HG03565 (cell line): ENCODE results near the gene MAP3K10.

Experiments used
- ATAC-seq: cut with Tn5 transposase; IDR thresholded peaks from one replicate; pipeline ENCODE4 v1.9.1; 2021; ENCODE audit warnings: mild to moderate bottlenecking, moderate library complexity; ENCODE audit not compliant: unreplicated experiment

MAP3K10 gene

DNA sequence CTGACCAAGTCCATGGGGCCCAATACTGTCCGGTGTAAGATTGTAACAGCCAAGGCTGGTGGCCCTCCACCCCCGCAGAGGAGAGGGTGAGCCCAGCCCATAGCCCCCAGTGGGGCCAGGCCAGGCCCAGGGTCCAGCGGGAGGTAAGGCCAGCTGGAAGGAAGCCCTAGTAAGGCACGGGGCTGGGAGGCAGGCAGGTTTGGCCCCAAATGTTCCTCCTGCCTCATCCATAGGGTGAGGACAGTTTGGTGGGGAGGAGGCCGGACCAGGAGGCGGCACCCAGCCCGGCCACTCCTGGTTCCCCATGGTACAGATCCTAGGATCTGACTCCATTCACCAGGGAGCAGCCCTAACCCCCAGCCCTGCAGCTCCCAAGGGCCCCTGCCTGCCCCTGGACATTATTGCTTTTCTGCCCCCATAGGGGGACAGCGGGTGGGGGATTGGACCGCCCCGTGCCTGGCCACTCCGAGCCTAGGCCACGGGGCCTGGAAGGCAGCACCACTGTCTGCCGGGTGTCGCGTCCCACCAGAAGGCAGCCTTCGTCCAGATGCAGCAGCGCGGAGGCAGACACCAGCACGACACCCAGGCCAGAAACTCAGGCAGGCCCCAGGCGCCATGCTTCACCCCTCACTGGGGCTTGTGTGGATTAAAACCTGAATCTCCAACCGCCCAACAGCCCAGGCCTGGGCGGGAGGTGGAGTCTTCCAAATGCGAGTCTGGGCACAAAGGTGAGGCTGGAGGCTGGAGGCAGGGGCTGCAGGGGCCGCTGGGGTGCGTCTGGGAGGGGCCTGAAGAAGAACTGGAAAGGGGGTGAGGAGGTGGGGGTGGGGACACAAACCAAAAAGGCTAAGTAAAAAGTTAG is 42.0 kb downstream of the MAP3K10 start:
- no peak for ATAC-seq

DNA sequence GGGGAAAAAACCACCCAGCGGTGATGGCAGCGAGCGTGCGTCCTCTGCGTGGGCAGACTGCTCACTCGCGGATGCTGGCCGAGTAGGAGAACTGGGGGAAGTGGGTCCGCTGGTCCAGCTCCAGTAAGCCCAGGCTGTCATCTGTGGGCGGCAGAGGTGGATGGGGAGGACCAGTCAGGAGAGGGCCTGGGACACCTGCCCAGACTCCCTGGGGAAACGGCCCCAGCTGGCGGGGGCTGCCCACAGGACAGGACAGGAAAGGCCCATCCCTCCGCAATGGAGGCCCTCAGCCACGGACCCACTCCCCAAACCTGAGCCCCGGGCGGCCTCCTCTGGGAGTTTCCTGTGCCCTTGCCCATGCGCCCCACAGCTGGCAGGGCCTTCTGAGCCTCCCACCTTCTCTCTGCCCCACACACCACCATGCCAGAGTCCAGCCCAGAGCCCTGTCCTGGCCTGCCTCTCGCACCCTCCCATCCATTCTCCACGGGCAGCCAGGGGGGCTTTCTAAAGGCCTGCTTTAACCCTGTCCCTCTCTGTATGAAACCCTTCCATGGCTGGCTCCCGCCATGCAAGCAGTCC is 42.7 kb downstream of the MAP3K10 start:
- ATAC-seq: no peak

DNA sequence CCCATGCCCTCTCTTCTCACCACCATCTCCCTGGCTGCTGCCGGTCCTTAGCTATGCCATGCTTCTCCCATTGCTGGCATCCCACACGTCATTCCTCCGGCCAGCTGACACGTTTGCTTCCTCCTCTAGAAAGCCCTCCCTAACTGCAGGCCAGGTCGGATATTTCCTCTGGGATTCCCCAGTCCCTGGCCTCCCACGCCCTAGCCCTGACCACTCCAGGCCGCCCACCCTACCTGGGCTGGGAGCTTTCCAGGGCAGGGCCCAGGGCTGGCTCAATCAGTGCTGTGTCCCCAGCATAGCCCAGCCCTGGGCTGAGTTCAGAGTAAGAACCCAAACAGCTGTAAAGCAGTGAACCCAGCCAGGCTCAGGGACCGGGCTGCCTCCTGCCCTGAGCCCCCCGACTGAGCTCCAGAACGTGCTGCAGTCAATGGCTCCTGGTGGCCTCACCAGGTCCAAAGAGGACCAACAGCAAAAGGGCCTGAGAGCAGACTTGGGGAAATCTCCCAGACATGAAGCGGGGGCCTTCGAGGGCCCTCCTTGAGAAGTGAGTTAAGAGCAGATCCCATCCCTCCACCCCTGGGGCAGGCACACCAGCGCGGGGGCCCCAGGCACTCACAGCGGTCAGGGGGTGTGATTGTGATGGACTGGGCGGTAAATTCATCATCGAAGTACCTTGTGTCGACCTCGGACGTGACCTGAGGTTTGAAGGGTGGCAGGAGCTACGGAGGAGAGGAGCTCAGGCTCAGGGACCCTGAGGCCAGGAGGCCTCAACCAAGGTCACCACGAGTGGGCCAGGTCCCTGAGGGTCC is 43.4 kb downstream of the MAP3K10 start:
- no peak for ATAC-seq

DNA sequence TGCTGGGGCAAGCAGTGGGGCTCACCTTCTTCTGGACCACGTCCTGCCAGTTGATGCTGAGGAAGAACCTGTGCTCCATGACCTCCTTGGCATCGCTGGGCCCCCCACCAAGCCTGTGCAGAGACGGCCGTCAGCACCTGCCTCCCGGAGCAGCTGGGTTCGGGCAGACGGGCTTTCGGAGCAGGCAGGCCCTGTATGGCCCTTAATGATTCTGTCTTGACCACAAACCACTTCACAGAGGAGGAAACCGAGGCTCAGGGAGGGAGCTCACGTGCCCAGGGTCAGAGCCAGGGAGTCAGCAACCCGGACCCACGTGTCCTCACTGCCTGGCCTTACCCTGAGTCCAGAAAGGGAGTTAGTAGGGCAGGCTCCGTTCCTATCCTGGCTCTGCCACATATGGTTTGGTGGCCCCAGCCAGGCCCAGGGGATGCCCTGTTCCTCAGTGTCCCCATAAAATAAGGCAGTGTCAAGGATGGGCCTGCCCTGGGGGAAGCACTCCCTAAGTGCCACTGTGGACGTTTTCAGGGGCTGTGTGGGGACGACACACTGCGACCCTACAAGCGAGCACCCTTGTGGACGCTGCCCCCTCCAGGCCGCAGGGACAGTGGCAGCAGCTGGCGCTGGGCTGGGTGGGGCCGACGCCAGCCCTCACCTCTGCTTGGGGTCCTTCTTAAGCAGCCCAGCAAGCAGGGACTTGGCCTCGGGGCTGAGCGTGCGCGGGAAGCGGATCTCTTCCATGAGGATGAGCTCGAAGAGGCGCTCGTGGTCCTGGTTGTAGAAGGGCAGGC is 44.2 kb downstream of the MAP3K10 start:
- ATAC-seq: no peak

DNA sequence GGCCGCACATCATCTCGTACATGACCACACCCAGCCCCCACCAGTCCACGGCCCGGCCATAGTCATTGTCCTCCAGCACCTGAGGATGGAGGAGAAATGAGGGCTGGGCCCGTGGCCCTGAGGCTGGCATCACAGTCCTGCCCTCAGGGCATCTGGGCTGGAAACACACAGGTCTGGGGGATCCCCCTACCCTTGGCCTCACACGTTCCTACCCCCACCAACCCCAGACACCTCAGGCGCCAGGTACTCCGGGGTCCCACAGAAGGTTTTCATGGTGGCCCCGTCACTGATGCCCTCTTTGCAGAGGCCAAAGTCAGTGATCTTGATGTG is 44.8 kb downstream of the MAP3K10 start:
- no peak for ATAC-seq

DNA sequence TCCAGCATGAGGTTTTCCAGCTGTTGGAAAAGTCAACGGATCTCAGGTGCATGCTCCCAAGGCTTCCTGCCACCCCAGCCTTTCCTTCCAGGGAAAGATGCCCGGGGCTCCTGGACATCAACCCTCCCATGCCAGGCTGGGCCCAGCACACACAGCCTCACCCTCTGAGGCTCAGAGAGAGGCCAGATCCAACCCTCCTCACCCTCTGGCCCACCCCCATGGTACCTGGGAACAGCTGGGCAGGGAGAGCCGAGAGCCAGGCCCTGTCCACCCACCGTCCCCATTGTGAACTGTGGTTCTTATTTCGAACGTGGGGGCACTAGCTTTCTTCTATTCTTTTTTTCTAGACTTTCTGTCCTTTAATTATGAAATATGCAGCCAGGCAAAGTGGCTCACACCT is 45.1 kb downstream of the MAP3K10 start:
- no peak for ATAC-seq

DNA sequence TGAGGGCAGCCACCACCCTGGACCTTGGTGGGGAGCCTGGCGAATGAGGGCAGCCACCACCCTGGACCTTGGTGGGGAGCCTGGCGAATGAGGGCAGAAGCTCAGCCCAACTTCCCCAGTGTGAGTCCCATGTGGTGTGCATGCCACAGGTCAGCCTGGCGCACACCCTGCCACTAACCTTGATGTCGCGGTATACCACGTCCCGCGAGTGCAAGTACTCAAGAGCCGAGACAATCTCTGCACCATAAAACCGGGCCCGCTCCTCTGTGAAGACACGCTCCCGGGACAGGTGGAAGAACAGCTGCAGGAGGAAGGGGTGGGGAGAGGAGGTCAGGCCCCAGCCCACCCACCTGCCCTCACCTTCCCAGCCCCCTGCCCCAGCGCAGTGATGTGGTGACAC is 46.6 kb downstream of the MAP3K10 start:
- ATAC-seq: no peak

DNA sequence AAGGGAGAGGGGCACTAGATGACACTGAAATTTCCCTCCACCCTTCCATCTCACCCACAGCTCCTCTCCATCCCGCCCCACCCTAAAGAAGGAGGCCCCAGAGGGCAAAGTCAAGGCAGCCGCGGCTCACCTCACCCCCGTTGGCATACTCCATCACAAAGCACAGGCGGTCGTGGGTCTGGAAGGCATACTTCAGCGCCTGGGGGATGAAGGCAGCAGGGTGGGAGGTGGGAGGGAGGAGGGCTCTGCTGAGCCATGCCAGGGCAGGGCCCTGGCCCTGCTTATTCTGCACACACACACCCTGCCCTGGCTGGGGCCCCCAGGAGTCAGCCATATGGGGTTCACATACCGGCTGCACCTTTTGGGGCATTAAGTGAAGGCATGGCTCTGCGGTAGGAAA is 47.5 kb downstream of the MAP3K10 start:
- no peak for ATAC-seq

DNA sequence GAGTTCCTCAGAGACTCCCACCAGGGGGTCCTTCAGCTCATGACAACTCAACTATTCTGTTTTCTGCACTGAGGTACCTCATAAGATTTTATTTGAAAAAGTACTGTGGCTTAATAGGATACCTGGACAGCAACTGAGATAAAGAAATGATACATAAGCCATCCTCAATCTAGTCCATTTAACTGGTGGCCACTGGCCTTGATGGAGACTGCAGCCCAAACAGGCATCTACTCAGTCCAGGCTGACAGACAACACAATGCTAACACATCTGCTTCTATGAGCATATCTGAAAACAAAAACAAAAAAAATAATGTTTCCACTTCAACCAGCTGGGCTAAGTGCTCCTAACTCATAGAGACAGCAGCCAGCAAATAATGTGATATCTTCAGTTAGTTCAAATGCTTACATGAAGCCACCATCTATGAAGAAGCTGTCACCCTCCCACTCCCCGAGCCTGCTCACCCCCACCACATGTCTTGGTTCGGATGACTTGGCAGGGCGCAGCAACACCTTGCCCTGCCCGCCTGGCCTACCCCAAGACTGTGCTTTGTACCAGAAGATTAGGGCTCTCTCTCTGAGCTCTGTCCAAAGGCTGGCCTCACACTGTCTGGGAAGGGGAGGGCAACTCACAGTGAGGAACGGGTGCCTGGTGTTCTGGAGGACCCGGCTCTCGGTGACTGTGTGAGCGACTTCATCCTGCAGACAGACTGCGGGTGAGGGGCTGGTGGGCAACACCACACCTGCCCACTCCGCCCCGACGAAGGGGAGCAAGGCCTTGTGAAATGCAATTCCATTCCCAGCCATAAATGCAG is 48.4 kb downstream of the MAP3K10 start:
- ATAC-seq: no peak

DNA sequence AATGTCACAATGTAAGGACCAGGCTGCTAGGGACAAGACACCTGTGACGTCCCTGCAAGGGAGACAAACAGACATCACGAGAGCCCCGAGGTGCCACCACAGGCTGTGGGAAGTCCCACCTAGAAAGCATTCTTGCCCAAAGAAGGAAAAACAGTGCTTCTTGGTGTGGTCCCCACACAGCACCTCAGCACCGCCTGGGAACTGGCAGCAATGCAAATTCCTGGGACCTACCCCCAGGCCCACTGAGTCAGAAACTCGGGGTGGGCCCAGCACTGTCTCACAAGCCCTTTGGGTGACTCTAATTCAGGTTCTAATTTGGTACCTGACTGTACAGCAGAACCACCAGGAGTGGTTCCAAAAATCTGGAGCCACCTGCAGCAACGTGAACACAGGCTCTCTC is 49.1 kb downstream of the MAP3K10 start:
- ATAC-seq: no peak

DNA sequence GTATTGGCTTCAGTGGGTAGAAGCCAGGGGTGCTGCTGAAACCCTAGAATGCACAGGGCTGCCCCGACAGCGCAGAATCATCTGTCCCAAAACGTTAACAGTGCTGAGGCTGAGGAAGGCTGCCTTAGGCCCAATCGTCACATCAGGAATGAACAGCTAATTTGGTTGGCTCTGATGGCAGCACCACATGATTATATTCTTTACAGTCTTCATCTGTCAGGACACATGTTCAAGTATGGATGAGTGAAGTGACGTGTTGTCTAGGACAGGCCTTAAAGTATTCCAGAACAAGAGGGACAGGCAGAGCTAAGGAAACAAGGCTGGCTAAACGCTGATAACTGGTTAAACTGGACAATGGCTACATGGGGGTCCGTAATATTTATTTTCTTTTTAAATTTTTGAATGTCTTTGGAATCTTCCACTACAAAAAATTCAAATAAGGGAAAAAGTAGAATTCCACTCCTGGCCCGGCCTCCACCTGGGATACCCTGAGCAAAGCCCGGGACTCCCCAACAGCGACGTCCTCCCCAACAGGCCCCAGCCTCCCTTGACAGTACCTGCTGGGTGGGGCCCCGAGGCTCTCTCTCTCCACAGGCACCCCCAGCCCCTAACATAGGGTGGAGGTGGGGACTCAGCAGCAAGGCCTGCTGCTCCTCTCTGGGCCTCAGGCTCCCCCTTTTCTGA is 50.0 kb downstream of the MAP3K10 start:
- ATAC-seq: no peak

DNA sequence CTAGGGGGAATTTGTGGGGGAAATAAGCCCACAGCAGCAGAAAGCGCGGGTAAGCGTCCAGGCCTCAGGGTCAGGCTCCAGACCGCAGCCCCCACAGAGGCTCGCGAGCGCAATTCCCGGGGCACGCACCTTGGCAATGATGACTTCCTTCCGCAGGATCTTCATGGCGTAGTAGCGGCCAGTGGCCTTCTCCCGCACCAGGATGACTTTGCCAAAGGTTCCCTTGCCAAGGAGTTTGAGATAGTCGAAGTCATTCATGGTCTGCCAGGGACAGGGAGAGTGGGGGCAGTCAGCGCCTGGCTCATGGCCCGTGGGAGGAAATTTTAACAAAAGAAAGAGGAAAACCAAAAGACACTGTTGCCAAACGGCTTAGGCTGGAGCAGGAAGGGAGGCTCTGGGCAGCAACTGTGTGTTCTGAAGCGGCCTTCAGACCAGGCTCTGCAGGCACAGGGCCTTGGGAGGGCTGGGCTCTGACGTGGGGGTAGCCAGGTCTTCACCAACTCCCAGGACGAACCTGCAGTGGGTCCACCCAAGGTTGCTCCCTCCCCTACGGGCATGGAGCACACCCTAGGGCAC is 50.7 kb downstream of the MAP3K10 start:
- ATAC-seq: no peak

DNA sequence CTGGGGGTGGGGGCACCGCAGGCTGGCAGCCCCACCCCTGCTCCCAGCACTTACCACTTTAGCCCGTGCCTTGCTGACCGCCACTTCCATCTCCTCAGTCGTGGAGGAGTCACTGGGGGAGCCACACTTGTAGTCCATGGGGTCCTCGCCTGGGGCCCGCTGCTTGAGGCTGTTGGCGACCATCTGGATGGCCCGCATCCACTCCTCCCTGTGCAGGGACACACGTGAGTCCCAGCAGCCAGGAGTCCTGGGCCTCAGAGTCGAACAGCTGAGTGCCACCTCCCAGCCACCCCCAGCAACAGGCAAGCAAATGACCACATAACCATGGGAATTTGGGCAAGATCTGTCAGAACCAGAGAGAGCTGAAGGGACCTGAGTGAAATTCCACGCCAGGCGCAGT is 51.3 kb downstream of the MAP3K10 start:
- no peak for ATAC-seq

DNA sequence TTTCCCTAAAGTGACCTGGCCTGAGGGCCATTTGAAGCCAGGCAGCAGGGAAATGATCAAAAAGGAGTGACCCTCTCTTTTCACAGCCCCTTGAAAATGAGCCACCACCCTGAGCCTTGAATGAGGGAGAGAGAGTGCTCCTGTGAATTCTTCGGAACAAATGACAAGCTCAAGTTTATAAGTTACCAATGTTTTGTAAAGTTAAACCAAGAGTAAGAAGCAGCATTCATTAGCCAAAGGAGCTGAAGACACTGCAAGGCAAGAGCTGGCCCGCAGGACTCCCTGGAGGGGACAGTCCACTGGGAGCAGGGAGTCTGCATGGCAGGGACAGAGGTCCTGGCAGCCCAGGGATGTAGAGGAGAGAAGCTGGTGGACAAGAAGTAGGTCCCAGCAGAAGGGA is 52.0 kb downstream of the MAP3K10 start:
- ATAC-seq: no peak

DNA sequence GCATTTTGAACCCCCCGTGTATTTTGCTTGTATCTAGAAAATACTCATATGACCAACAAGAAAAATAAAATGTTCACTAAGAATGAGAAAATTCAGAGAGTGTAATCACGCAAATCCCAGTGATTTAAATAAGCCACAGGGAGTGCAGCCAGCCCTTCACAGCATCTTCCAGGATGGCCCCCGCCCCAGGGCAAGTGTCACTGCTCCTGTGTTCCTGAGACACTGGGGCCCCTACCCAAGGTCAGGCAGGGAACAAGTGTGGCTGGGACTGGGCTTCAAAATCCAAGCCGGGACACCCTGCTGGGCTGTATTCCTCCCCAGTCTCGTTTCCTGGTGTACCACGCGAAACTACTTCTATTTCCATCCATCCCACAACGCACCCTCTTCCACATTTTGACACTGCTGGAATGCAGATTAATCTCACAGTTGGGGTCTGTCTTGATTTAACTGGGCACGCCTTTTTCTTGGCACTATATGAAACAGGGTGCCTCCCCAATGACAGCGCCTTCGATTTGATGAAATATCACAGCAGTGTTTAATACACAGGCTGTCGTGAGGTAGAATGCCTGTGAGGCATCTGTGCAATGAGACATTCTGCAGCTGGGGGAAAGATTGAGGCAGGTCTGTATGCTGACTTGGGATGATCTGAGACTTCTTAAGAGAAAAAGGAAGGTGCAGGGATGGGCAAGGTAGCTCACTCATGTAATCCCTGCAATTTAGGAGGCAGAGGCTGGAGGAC is 53.5 kb downstream of the MAP3K10 start:
- no peak for ATAC-seq

DNA sequence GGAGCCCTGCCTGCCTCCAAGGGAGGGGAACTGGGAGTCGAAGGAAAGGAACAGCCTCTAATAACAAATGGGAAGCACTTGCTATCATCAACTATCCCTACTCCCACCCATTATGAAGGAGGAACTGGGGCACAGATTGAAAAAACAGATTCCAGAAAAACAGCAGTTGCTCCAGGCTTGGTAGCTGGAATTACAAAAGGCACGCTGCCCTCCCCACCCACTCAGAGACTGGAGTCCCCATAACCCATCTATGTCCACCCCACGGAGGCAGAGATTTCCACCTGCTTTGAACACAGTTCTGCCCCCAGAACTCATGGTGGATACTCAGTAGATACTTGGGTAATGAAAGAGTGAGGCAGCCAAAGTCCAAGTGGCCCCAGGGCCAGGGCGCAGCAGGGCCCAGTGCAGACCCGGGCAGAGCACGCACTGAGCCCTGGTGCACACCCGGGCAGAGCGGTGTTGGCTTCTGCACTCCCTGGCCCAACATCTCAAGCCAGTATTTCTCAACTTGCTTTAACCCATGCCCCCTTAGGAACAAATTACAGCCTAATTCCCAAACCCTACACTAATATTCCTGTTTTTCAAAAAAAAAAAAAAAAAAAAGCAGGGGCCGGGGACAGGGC is 54.4 kb downstream of the MAP3K10 start:
- ATAC-seq: no peak

DNA sequence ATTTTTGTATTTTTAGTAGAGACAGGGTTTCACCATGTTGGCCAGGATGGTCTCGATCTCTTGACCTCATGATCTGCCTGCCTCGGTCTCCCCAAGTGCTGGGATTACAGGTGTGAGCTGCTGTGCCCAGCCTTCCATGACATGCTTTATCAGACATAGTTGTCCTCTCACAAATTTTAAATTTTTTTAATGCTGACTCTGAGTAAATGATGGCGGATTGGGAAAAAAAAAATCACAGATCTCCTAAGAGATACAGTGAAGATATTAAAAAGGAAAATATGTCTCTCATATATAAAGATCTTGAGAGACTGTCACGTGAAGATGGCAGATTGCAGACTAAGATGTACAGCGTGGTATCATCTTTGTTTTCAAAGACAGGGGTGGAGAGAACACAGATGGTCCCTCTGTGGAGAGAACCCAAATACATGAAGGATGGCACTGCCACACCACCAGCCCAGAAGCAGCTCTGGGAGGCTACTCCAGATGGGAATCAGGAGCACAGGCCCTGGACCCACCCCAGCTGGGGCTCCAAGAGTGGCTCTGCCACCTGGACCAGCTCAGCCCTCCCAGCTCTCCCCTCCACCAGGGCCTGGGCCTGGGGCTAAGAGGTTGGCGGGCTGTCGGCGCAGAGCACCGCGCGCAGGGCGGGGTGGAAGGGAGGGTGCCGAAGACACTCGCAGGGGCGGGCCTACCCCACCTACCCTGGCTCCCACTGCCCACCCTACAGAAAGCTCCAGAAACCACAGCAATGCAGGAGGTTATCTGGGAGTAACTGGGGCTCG is 55.3 kb downstream of the MAP3K10 start:
- no peak for ATAC-seq

DNA sequence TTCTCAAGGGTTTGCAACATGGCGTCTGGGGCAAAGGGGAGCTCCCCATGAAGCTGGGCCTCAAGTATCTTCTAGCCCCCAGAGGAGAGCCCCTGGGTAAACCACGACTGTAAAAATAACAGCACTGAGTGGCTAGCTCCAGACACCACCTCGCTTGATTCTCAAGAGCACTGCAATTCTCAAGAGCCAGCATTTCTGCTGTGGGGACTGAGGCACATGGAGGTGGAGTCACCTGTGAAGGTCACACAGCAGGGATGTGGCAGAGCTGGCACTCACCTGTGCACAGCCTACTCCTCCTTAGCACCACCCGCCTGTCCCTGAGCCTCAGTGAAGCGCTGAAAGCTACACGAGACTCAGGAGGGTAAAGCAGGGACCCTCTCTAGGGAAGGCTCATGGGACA is 56.0 kb downstream of the MAP3K10 start:
- ATAC-seq: no peak
